ENCODE measurements around the gene TBX5. TPM values are rescaled to one million over a fixed set of nuclear protein-coding genes. Genes with fewer than 3 reads are reported as not detected.

The TBX5 gene
- total RNA-seq, 1 donor from 2014 or later, result 75.1 TPM

- Histone ChIP-seq H3K27ac (replicated peaks) (peak overlapping the region; percentile 94), H3K4me3 (peak overlapping the region; percentile 82), H3K36me3 (peaks cover 6% of the 10 kb centered on the region), H3K9me3 (replicated peaks) (no peaks in the 10 kb centered on the region), H3K27me3 (ENCODE audit: low read depth) (peaks cover 97% of the 10 kb centered on the region), H3K4me1 (peaks cover 69% of the 10 kb centered on the region)
- DNase-seq, result peak; percentile 51
- intact Hi-C loops (cut with micrococcal nuclease), result no loop called here
- no peak for TF ChIP-seq CTCF (IDR thresholded peaks at IDR 0.05; ENCODE audit: borderline replicate concordance)
These were observed 1.6 kb downstream of the TBX5 start for GRCh38 chr12:114404083-114404925.

- Histone ChIP-seq H3K27me3 (ENCODE audit: low read depth) (peaks cover 97% of the 10 kb centered on the region), H3K9me3 (replicated peaks) (no peaks in the 10 kb centered on the region), H3K4me3 (peak overlapping the region; percentile 82), H3K36me3 (peaks cover 10% of the 10 kb centered on the region), H3K4me1 (peaks cover 64% of the 10 kb centered on the region), H3K27ac (replicated peaks) (peak overlapping the region; percentile 94)
- no peak for TF ChIP-seq CTCF (IDR thresholded peaks at IDR 0.05; ENCODE audit: borderline replicate concordance)
- DNase-seq, result peak; percentile 53
- intact Hi-C loops (cut with micrococcal nuclease), result no loop called here
These were observed 2.3 kb downstream of the TBX5 start for GRCh38 chr12:114403690-114404066.

- intact Hi-C loops (cut with micrococcal nuclease), result no loop called here
- peak overlapping the region; percentile 82 for H3K4me3 ChIP-seq
- H3K36me3 ChIP-seq, result peaks cover 16% of the 10 kb centered on the region
- peak; percentile 50 for DNase-seq
- peak overlapping the region; percentile 94 for H3K27ac ChIP-seq (replicated peaks)
- peaks cover 64% of the 10 kb centered on the region for H3K4me1 ChIP-seq
- TF ChIP-seq CTCF (IDR thresholded peaks at IDR 0.05; ENCODE audit: borderline replicate concordance), result peak; percentile 58
- H3K9me3 ChIP-seq (replicated peaks), result no peaks in the 10 kb centered on the region
- H3K27me3 ChIP-seq (ENCODE audit: low read depth), result peaks cover 97% of the 10 kb centered on the region
These were observed 2.8 kb downstream of the TBX5 start for GRCh38 chr12:114403011-114403689.

- Histone ChIP-seq H3K9me3 (replicated peaks) (no peaks in the 10 kb centered on the region), H3K4me3 (peak overlapping the region; percentile 82), H3K4me1 (peaks cover 66% of the 10 kb centered on the region), H3K27me3 (ENCODE audit: low read depth) (peaks cover 97% of the 10 kb centered on the region), H3K36me3 (peaks cover 20% of the 10 kb centered on the region), H3K27ac (replicated peaks) (peak overlapping the region; percentile 94)
- DNase-seq, result no peak
- intact Hi-C loops (cut with micrococcal nuclease), result no loop called here
- TF ChIP-seq CTCF (IDR thresholded peaks at IDR 0.05; ENCODE audit: borderline replicate concordance), result no peak
These were observed 3.7 kb downstream of the TBX5 start for GRCh38 chr12:114402084-114402717.

- peaks cover 98% of the 10 kb centered on the region for H3K27me3 ChIP-seq (ENCODE audit: low read depth)
- intact Hi-C loops (cut with micrococcal nuclease), result no loop called here
- H3K4me1 ChIP-seq, result peaks cover 68% of the 10 kb centered on the region
These were observed 4.4 kb downstream of the TBX5 start for GRCh38 chr12:114401328-114402083.

More at GRCh38 chr12:114401328-114402083, 4.4 kb downstream of the TBX5 start:
- DNase-seq, result no peak
- Histone ChIP-seq H3K36me3 (peaks cover 20% of the 10 kb centered on the region), H3K9me3 (replicated peaks) (no peaks in the 10 kb centered on the region), H3K4me3 (peak overlapping the region; percentile 82), H3K27ac (replicated peaks) (peak overlapping the region; percentile 94)
- no peak for TF ChIP-seq CTCF (IDR thresholded peaks at IDR 0.05; ENCODE audit: borderline replicate concordance)
